ENCODE results near the gene CTBP2. TPM values are rescaled to one million over a fixed set of nuclear protein-coding genes. Genes with fewer than 3 reads are reported as not detected.

CTBP2 gene
- total RNA-seq, 4 donors from 2014 or later = 74.8 to 103 (median 79.2) TPM

DNA sequence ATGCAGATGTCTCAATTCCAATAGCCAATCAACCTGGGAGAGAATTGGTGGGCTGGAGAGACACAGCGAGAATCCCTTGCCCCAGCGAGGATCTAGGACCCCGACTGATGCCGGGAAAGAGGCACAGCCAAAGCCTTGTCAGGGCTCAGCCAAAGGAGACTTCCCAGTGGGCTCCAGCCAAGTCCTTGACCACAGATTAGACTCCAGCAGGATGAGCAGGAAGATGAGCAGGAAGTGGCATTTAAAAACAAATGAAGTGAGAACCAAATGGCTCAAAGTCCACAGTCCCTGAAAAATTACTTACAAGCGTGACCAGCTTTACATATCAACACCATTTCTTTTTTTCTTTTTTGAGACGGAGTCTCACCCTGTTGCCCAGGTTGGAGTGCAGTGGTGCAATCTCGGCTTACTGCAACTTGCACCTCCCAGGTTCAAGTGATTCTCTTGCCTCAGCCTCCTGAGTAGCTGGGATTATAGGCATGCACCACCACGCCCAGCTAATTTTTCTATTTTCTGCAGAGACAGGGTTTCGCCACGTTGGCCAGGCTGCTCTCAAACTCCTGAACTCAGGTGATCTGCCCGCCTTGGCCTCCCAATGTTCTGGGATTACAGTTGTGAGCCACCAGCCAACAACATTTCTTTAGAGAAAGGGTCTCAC, 40.2 kb downstream of the CTBP2 start:
- Histone ChIP-seq H3K27ac (peak overlapping the region in 3 of 4 donors; percentile 3 to 85 (median 8)), H3K4me3 (no peak overlapping the region), H3K36me3 (no peaks in the 10 kb centered on the region), H3K27me3 (no peaks in the 10 kb centered on the region), H3K9me3 (no peaks in the 10 kb centered on the region), H3K4me1 (peaks cover 13 to 100% (median 50%) of the 10 kb centered on the region in 3 donors)
- no peak for ATAC-seq
- TF ChIP-seq, protein P1, sequence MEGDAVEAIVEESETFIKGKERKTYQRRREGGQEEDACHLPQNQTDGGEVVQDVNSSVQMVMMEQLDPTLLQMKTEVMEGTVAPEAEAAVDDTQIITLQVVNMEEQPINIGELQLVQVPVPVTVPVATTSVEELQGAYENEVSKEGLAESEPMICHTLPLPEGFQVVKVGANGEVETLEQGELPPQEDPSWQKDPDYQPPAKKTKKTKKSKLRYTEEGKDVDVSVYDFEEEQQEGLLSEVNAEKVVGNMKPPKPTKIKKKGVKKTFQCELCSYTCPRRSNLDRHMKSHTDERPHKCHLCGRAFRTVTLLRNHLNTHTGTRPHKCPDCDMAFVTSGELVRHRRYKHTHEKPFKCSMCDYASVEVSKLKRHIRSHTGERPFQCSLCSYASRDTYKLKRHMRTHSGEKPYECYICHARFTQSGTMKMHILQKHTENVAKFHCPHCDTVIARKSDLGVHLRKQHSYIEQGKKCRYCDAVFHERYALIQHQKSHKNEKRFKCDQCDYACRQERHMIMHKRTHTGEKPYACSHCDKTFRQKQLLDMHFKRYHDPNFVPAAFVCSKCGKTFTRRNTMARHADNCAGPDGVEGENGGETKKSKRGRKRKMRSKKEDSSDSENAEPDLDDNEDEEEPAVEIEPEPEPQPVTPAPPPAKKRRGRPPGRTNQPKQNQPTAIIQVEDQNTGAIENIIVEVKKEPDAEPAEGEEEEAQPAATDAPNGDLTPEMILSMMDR (IDR thresholded peaks at IDR 0.05) = no peak
- TF ChIP-seq EP300 (IDR thresholded peaks at IDR 0.05) (no peak), POLR2A (IDR thresholded peaks at IDR 0.05) (no peak), POLR2AphosphoS5 (IDR thresholded peaks at IDR 0.05) (no peak)
- 81 to 84% methylated on average over 4 to 10 of the region's 11 CpGs for WGBS, 2 donors (ENCODE audit: low coverage in 1 of 2)

GRCh38 chr10:125118701-125119100, 41.7 kb downstream of the CTBP2 start:
- Histone ChIP-seq H3K27me3 (no peaks in the 10 kb centered on the region), H3K4me3 (no peak overlapping the region), H3K4me1 (peaks cover 13 to 100% (median 46%) of the 10 kb centered on the region in 3 donors), H3K36me3 (no peaks in the 10 kb centered on the region), H3K9me3 (no peaks in the 10 kb centered on the region), H3K27ac (peak overlapping the region; percentile 1 to 85 (median 80))
- no peak for TF ChIP-seq EP300 (IDR thresholded peaks at IDR 0.05)
- no peak for TF ChIP-seq POLR2AphosphoS5 (IDR thresholded peaks at IDR 0.05)
- TF ChIP-seq, protein P1 (IDR thresholded peaks at IDR 0.05) = no peak
- TF ChIP-seq POLR2A (IDR thresholded peaks at IDR 0.05) = no peak
- 68% methylated on average over 7 of the region's 10 CpGs; no CpG with 5 or more reads in 1 of the 2 donors for WGBS, 2 donors (ENCODE audit: low coverage in 1 of 2)
- ATAC-seq = no peak

DNA sequence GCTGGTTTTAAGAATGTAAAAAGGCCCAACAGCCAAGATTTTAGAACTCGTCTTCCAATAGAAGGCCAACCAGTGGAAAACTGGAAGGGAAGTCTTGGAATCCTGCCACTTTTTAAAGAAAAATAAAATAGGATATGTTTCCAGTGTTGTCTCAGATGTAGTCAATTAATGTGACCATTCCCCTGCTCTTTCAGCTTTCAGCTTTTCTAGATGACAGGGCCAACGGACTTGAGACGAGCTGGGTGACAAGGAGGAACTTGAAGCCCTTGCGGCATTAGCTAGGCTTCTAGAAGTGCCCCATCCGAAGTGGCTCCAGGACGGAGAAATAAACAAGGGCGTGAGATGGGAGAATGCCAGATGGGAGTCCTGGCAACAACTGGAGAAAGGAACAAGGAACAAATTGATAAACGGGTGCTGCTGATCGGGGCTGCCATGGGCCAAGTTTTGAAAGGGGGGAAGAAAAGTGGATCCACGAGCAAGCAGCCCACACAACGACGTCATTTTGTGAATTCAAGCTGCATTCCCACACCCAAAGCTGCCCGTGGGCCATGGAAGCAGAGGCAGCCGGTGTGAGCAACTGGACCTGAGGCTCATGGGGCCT, 42.3 kb downstream of the CTBP2 start:
- Histone ChIP-seq H3K4me1 (peaks cover 17 to 100% (median 45%) of the 10 kb centered on the region in 3 donors), H3K27ac (peak overlapping the region; percentile 1 to 85 (median 80)), H3K27me3 (no peaks in the 10 kb centered on the region), H3K9me3 (no peaks in the 10 kb centered on the region), H3K36me3 (no peaks in the 10 kb centered on the region), H3K4me3 (peak overlapping the region in 1 of 2 donors; percentile 4)
- peak; percentile 26 for ATAC-seq
- peak; percentile 50 for TF ChIP-seq POLR2AphosphoS5 (IDR thresholded peaks at IDR 0.05)
- TF ChIP-seq, protein P1 (IDR thresholded peaks at IDR 0.05) = no peak
- TF ChIP-seq POLR2A (IDR thresholded peaks at IDR 0.05) = no peak
- 7 to 8% methylated on average over 10 to 13 of the region's 14 CpGs for WGBS, 2 donors (ENCODE audit: low coverage in 1 of 2)

GRCh38 chr10:125116652-125117310, 43.6 kb downstream of the CTBP2 start:
- Histone ChIP-seq H3K9me3 (no peaks in the 10 kb centered on the region), H3K27ac (peak overlapping the region in 3 of 4 donors; percentile 9 to 85 (median 78)), H3K4me1 (peaks cover 17 to 97% (median 45%) of the 10 kb centered on the region in 3 donors), H3K27me3 (no peaks in the 10 kb centered on the region), H3K36me3 (no peaks in the 10 kb centered on the region), H3K4me3 (no peak overlapping the region)
- TF ChIP-seq POLR2A (IDR thresholded peaks at IDR 0.05) (no peak), POLR2AphosphoS5 (IDR thresholded peaks at IDR 0.05) (no peak), EP300 (IDR thresholded peaks at IDR 0.05) (no peak)
- TF ChIP-seq, protein P1 (IDR thresholded peaks at IDR 0.05) = no peak
- no peak for ATAC-seq
- WGBS, 2 donors (ENCODE audit: low coverage in 1 of 2) = 95% methylated on average over 6 of the region's 18 CpGs; no CpG with 5 or more reads in 1 of the 2 donors

Data from gastroesophageal sphincter (tissue), 4 donors.